OCI-LY1 (cell line): ENCODE data around the gene SPG11.

Source experiments
- H2AFZ ChIP-seq: fragments of 200-600 bp; sonication (generic), shearing (Covaris generic); 2 replicates; pipeline ENCODE4 v1.6.0; 2014; ENCODE audit warnings: antibody characterized with exemption, mild to moderate bottlenecking, low read length
- H3F3A ChIP-seq: fragments of 200-600 bp; sonication (generic), shearing (Covaris generic); 2 replicates; pipeline ENCODE4 v1.6.0; 2014; ENCODE audit warnings: mild to moderate bottlenecking, antibody characterized with exemption, low read length, moderate library complexity; ENCODE audit not compliant: insufficient read depth
- H3K27ac ChIP-seq: fragments of 200-600 bp; sonication (generic); 2 replicates; pipeline ENCODE4 v1.5.1; 2014; ENCODE audit warnings: low read length, mixed run types, mild to moderate bottlenecking, low read depth; ENCODE audit not compliant: poor library complexity, severe bottlenecking
- H3K27me3 ChIP-seq: fragments of 200-600 bp; sonication (generic); 2 replicates; pipeline ENCODE4 v1.6.0; 2014; ENCODE audit warnings: antibody characterized with exemption, mild to moderate bottlenecking, low read length, moderate library complexity; ENCODE audit not compliant: insufficient read depth
- H3K36me3 ChIP-seq: fragments of 200-600 bp; sonication (generic); 2 replicates; pipeline ENCODE4 v1.6.1; 2014; ENCODE audit warnings: mild to moderate bottlenecking, antibody characterized with exemption, low read length, moderate library complexity, mixed read lengths; ENCODE audit not compliant: insufficient read depth
- H3K4me1 ChIP-seq: fragments of 200-600 bp; sonication (generic); 2 replicates; pipeline ENCODE4 v1.5.1; 2014; ENCODE audit warnings: mild to moderate bottlenecking, low read length, moderate library complexity; ENCODE audit not compliant: insufficient read depth, severe bottlenecking
- H3K4me2 ChIP-seq: fragments of 200-600 bp; sonication (generic), shearing (Covaris generic); 2 replicates; pipeline ENCODE4 v1.6.1; 2014; ENCODE audit warnings: low read length
- H3K4me3 ChIP-seq: fragments of 200-600 bp; sonication (generic); 2 replicates; pipeline ENCODE4 v1.5.1; 2014; ENCODE audit warnings: low read length, low read depth, mild to moderate bottlenecking, mixed read lengths; ENCODE audit not compliant: poor library complexity, severe bottlenecking
- H3K79me2 ChIP-seq: fragments of 200-600 bp; shearing (Covaris generic); 2 replicates; pipeline ENCODE4 v1.6.1; 2016; ENCODE audit warnings: mixed run types, low read length, mixed read lengths; ENCODE audit not compliant: insufficient read depth
- H3K9ac ChIP-seq: fragments of 200-600 bp; sonication (generic), shearing (Covaris generic); 2 replicates; pipeline ENCODE4 v1.6.1; 2014; ENCODE audit warnings: mild to moderate bottlenecking, low read length, mixed read lengths
- H3K9me2 ChIP-seq: fragments of 200-600 bp; sonication (generic), shearing (Covaris generic); 2 replicates; pipeline ENCODE4 v1.6.1; 2014; ENCODE audit warnings: low read depth, mild to moderate bottlenecking, low read length, mixed read lengths
- H3K9me3 ChIP-seq: fragments of 200-600 bp; shearing (Covaris generic); 2 replicates; pipeline ENCODE4 v1.6.1; 2014; ENCODE audit warnings: low read length, mixed read lengths
- H4K20me1 ChIP-seq: fragments of 200-600 bp; sonication (generic), shearing (Covaris generic); 2 replicates; pipeline ENCODE4 v1.6.0; 2016; ENCODE audit warnings: mild to moderate bottlenecking, low read length; ENCODE audit not compliant: insufficient read depth
- EZH2 ChIP-seq: fragments of 200-600 bp; sonication (generic), shearing (Covaris generic); IDR thresholded peaks from 2 replicates; pipeline ENCODE4 v1.8.0; 2017; ENCODE audit warnings: borderline replicate concordance, mixed run types, mild to moderate bottlenecking, antibody characterized with exemption, low read length, moderate library complexity, mixed read lengths
- TF ChIP-seq, protein P1 (sequence below): fragments of 200-600 bp; sonication (generic), shearing (Covaris generic); IDR thresholded peaks from 2 replicates; pipeline ENCODE4 v1.5.1; 2017; ENCODE audit warnings: mild to moderate bottlenecking, antibody characterized with exemption, low read length, moderate library complexity, mixed read lengths

SPG11 gene

GRCh38 chr15:44595656-44596510 lies 67.6 kb downstream of the SPG11 start:
- Histone ChIP-seq H3K36me3 (peaks cover 66% of the 10 kb centered on the region), H4K20me1 (no peaks in the 10 kb centered on the region), H3K4me2 (no peak overlapping the region), H3K27me3 (no peaks in the 10 kb centered on the region), H3F3A (no peaks in the 10 kb centered on the region), H3K79me2 (no peaks in the 10 kb centered on the region), H3K27ac (no peak overlapping the region), H3K9me2 (no peaks in the 10 kb centered on the region), H2AFZ (no peak overlapping the region), H3K4me1 (peaks cover 9% of the 10 kb centered on the region), H3K4me3 (no peak overlapping the region), H3K9ac (no peak overlapping the region), H3K9me3 (no peaks in the 10 kb centered on the region)
- TF ChIP-seq EZH2 = no peak
- TF ChIP-seq, protein P1, sequence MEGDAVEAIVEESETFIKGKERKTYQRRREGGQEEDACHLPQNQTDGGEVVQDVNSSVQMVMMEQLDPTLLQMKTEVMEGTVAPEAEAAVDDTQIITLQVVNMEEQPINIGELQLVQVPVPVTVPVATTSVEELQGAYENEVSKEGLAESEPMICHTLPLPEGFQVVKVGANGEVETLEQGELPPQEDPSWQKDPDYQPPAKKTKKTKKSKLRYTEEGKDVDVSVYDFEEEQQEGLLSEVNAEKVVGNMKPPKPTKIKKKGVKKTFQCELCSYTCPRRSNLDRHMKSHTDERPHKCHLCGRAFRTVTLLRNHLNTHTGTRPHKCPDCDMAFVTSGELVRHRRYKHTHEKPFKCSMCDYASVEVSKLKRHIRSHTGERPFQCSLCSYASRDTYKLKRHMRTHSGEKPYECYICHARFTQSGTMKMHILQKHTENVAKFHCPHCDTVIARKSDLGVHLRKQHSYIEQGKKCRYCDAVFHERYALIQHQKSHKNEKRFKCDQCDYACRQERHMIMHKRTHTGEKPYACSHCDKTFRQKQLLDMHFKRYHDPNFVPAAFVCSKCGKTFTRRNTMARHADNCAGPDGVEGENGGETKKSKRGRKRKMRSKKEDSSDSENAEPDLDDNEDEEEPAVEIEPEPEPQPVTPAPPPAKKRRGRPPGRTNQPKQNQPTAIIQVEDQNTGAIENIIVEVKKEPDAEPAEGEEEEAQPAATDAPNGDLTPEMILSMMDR = no peak

- H3K4me2 ChIP-seq = no peak overlapping the region
- no peaks in the 10 kb centered on the region for H3K27me3 ChIP-seq
- peaks cover 9% of the 10 kb centered on the region for H3K4me1 ChIP-seq
- no peaks in the 10 kb centered on the region for H3F3A ChIP-seq
- H2AFZ ChIP-seq = no peak overlapping the region
- H3K36me3 ChIP-seq = peaks cover 72% of the 10 kb centered on the region
- H3K9me3 ChIP-seq = no peaks in the 10 kb centered on the region
- no peak overlapping the region for H3K4me3 ChIP-seq
- TF ChIP-seq, protein P1 = no peak
- TF ChIP-seq EZH2 = no peak
- H3K79me2 ChIP-seq = no peaks in the 10 kb centered on the region
- H4K20me1 ChIP-seq = no peaks in the 10 kb centered on the region
- no peak overlapping the region for H3K27ac ChIP-seq
- H3K9ac ChIP-seq = no peak overlapping the region
- no peaks in the 10 kb centered on the region for H3K9me2 ChIP-seq
These were observed 68.2 kb downstream of the SPG11 start for GRCh38 chr15:44595246-44595645.

DNA sequence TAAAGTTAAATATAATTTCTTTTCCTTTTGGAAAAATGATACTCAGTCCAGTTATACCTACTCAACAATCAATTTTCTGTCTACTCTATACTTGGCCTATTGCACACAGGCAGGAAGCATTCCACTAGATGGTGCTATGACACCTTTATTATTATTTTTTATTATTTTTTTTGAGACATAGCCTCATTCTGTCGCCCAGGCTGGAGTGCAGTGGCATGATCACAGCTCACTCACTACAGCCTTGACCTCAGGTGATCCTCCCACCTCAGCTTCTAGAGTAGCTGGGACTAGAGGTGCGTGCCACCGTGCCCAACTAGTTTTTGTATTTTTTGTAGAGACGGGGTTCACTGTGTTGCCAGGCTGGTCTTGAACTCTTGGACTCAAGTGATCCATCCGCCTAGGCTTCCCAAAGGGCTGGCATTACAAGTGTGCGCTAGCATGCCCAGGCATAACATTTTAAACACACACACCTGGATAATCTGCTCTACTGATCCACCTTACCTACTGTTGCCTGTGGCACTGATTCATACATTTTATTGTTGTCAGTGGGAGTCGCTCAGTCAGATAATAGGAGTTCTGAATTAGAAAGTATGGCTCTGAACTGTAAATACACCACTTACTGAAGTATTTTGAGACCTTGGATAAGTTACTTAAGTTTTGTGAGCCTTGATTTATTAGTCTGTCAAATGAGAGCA lies 70.3 kb downstream of the SPG11 start:
- H4K20me1 ChIP-seq = no peaks in the 10 kb centered on the region
- no peaks in the 10 kb centered on the region for H3K27me3 ChIP-seq
- no peaks in the 10 kb centered on the region for H3K9me2 ChIP-seq
- TF ChIP-seq EZH2 = no peak
- TF ChIP-seq, protein P1 = peak; percentile 46
- no peak overlapping the region for H3K4me2 ChIP-seq
- no peaks in the 10 kb centered on the region for H3K9me3 ChIP-seq
- peaks cover 9% of the 10 kb centered on the region for H3K4me1 ChIP-seq
- H3K9ac ChIP-seq = peak overlapping the region; percentile 10; the same call in 1 of the 2 replicates
- H3K36me3 ChIP-seq = peaks cover 81% of the 10 kb centered on the region
- H3K79me2 ChIP-seq = no peaks in the 10 kb centered on the region
- peak overlapping the region; percentile 46 for H3K27ac ChIP-seq
- no peak overlapping the region for H3K4me3 ChIP-seq
- H2AFZ ChIP-seq = no peak overlapping the region
- H3F3A ChIP-seq = no peaks in the 10 kb centered on the region
